Left renal cortex interstitium (tissue), 4 donors: ENCODE data around the gene BANK1. TPM values are rescaled to one million over a fixed set of nuclear protein-coding genes. Genes with fewer than 3 reads are reported as not detected.

ENCODE experiments used
- DNase-seq, 4 donors: peaks; one replicate each; pipeline ENCODE4 v3.0.0-alpha.2; 2013; ENCODE audit warnings: low read depth in 4 of 4, low spot score in 2 of 4, missing footprints in 1 of 4
- polyA plus RNA-seq, 4 donors: library from polyadenylated mRNA; unstranded; fragments of 120-200 nt; gene quantifications; one replicate each; pipeline ENCODE4 v1.2.1, GENCODE V29; 2013; ENCODE audit not compliant: insufficient read length in 4 of 4

The BANK1 gene
- polyA plus RNA-seq, 4 donors = 2.3 to 3.4 (median 2.6) TPM

DNA sequence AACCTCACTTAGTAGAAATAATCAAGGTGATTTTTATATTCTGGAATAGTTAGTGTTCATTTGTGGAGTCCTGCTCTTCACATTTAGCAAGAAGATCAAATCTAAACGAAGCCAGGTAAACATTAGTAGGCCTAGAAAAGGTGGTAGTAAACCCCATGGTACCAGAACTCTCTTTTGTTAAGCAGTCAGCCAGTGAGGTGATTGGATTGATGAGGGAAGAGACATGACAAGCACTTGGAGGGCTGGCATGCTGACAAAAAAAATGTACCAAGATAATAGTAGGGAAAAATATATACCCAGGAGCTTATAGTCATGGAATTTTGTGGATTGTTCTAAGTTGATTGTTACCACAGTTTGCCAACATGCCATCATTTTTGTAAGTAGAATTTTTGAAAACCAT lies 163.8 kb downstream of the BANK1 start:
- DNase-seq = no peak

DNA sequence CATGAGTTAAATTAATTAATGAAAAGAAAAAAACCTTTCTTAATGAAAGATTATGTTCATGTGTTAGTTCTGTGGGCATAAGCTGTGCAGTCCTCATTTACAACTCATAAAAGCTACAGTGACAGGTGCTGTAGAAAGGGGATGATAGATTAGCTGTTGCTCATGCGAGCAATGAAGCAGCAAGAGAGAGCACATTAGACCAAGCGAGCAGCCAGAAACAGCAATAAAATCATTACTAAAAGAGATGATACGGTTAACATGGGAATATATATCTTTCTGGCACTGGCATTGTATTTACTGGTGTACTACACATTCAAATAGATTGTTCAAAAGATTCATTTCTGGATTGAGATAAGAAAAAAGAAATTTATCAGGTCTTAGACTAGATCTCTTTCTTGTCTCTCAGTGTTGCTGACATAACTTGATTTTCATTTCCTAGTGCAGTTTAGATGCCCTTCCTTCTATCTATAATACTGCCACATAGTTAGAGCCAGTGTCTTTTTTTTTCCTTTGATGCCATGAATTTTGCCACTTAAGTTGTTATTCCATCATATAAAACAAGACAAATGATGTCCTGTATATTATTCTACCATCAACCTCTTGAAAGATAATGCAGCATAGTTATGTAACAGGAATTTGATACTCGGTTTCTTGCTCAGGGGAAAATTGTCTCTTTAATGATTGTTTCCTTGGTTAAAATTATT lies 164.6 kb downstream of the BANK1 start:
- no peak for DNase-seq

- DNase-seq = no peak
Observed at GRCh38 chr4:101956068-101956825, 165.7 kb downstream of the BANK1 start.

- no peak for DNase-seq
Observed at GRCh38 chr4:101958547-101958946, 168.0 kb downstream of the BANK1 start.

DNA sequence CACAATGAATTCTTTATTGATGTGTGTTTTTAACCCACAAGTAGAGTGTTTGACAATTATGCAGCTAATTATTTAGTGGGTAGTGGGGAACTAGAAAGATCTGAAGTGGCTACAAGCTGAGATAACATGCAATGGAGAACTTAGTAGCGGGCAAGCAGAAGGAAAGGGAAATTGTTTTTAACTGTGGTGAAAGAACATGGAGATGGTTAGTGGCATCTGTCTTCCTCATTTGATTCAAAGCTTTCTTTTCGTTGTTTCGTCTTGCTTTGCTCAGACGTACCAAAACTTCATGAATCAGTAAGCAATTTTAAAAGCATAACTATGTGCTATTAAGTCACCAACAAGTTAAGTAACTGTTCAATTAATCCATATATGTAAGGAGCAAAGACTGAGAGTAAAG lies 169.9 kb downstream of the BANK1 start:
- DNase-seq = no peak

DNA sequence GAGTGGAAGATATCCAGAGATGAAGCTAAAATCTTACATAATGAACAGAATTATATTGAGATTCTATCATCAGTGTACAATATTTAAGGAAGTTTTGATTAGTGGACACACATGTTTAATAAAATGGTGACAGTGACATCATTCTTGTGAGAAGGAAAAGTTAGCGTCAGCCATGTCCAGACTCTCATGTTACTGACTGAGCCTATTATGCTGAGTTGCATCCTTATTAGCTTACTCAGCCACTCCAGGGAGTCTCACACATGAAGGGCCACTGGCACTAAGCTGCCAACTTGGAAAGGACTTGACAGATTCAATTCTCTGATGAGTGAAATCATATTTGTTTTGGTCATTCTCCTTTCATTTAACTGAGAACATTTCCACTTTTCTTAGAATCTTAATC lies 170.6 kb downstream of the BANK1 start:
- no peak for DNase-seq

GRCh38 chr4:101967697-101968346 lies 177.3 kb downstream of the BANK1 start:
- no peak for DNase-seq

GRCh38 chr4:101968364-101968763 lies 177.8 kb downstream of the BANK1 start:
- DNase-seq = no peak

- no peak for DNase-seq
Observed at GRCh38 chr4:101969965-101970364, 179.4 kb downstream of the BANK1 start.

DNA sequence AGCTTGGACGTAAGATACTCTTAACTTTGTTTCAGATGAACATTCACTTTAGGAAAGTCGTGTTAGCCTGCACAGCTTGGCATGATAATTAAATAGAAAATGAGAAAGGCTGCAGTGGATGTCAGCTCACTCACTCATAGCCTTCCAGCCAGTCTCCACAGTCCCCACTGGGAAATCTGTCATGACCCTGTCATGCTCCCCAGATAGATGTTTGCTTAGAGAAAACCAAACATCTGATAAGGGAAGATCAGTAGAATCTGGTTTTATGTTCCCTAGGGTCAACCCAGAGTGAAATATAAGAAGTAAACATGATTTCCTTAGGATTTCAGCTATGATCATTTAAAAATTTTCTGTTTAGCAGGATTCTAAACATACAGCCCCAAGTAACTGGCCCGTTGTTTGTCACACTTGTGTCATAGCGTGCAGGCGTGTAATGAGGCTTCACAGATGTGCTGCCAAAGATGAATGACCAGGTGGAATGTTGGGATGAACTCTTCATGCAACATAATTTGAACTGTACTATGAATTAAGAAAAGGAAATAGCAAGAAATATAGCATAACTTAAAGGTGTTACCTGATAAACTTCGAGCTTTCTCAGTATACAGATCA lies 180.1 kb downstream of the BANK1 start:
- DNase-seq = no peak

- DNase-seq = no peak
Observed at GRCh38 chr4:101972791-101973190, 182.3 kb downstream of the BANK1 start.

DNA sequence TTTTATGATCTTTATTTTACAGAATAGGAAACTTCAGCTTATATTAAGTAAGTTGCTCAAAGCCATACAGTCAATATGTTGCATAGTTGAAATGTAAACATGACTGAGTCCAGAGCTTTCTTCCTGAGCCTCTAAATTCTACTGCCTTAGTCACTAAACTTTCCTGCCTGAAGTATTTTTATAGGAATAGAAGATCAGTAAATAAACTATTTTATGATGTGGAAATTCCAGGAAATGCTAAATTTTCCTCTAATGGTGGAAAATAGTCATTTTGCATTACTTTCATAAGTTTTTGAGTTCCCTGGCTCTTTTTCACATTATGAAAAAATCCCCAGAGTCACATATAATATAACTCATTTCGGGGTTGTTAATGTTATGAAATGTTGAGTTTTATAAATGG lies 182.8 kb downstream of the BANK1 start:
- DNase-seq = no peak

- no peak for DNase-seq
Observed at GRCh38 chr4:101977076-101977475, 186.5 kb downstream of the BANK1 start.

- DNase-seq = no peak
Observed at GRCh38 chr4:101981756-101982155, 191.2 kb downstream of the BANK1 start.

DNA sequence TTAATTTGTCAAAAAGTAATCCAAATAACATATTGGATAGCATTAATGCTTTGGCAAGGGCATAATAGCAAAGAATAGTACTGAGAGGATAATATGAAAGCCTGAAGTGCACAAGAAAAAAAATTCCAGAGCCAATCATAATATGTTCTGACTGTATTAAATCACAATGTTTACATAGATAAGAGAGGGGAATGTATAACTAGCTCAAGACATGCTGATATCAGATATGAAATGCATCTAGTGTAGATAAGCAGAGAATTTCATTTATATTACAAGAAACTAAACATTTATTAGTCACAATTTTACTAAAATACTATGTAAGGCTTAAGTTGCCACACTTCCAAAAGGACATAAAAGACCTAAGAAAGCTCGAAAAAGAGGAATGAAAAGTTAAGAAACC lies 193.3 kb downstream of the BANK1 start:
- DNase-seq = no peak

DNA sequence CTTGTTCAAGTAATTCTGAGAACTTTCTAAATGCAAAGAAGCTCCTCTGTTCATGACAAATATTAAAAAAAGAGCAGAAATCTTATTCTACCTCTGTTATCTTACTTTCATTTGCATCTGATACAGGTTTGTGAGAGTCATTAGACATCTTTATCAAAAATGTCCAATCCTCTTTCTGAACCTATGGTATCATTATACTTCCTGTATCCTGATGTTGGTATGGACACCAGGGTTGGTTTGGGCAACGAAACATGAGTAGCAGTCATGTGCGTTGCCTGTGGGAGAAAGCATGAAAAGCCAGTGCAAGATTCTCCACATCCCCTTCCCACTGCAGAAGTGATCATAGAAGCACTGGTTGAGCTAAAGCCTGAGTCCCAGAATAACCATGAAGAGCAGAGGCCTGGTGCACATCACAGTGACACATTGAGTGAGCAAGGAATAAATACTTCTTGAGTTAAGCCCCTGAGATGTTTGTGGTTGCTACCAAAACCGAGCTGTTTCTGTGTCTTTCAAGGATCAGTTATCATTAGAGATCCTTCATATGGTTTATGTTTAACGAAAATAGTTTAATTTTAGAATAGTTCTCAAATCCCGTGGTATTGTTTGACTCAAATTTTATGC lies 197.2 kb downstream of the BANK1 start:
- DNase-seq = no peak

- no peak for DNase-seq
Observed at GRCh38 chr4:101989551-101989950, 199.0 kb downstream of the BANK1 start.

DNA sequence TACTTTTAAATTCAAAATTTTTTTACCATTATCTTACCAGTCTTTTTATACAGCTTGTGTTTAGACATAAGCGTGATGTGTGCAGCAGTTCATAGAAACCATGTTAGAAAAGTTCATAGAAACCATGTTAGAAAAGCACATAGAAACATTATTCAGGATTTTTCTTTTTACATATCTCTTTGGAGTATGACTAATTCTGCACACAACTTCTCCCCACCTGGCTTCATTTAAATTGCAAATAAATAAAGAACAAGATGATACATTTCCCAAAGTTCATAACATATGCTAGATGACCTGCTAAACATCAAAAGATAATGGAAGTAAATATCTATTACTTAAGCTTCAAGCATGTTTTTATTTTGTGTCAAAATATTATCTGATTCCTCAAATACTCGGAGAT lies 201.9 kb downstream of the BANK1 start:
- no peak for DNase-seq

DNA sequence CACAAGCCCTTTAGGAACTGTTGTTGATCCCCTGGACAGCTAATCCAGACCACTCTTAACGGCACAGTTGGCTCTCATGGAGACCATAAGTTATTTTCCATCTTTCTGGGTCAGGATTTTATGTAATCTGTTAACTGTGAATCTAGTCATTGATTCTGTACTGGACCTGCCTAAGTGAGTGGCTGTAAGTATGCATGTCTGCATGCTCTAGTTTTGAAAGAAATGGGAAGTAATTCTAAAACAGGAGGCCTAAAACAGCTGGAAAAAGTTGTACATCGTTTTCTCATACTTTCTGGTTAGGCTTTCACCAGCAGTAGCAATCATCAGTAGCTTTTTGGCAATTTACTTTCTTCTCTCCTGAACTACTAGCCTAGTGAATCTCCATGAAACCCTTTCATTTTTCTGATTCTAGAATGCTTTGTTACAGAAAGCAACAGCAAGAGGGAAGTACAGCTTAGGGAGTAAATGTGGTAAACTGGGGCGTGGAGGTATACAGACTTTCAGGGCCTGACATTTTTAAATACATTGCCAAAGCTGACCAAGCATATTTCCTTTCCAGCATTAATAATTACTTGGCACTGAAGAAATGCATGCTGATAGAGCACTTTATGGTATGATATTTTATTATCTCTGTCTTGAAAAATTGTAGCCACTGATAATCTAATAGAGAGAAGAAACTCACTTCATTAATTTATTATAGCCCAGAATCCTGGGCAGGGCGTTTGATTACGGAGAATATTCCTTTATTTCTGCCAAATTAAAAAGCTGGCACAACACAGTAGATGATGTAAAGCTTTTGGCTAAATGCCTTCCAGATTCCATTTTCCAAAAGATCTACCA lies 202.7 kb downstream of the BANK1 start:
- DNase-seq = no peak
